Panc1 (cell line): ENCODE measurements around the gene OR6N1. TPM values are rescaled to one million over a fixed set of nuclear protein-coding genes. Genes with fewer than 3 reads are reported as not detected.

Experiments
- ATAC-seq: fragments of 200-7000 bp; cut with Tn5 transposase; 2 replicates; pipeline ENCODE4 v1.9.1; 2020; ENCODE audit warnings: mild to moderate bottlenecking, moderate library complexity
- BruUV-seq: library from RNA; stranded (reverse); fragments of 400-500 nt; replicated peaks from 2 replicates; lab custom pipeline; 2021; lab: Mats Ljungman, UMichigan
- CTCF ChIA-PET: fragments of 300-600 bp; sonication (Branson Sonifier 250); formaldehyde crosslinking; loops from one replicate; lab custom pipeline; 2022; ENCODE audit warnings: antibody characterized with exemption; lab: Charles Lee
- POLR2A ChIA-PET: fragments of 300-600 bp; sonication (Branson Sonifier 250); formaldehyde crosslinking; loops from one replicate; lab custom pipeline; 2022; ENCODE audit warnings: antibody characterized with exemption; lab: Charles Lee
- DNase-seq: peaks from one replicate; pipeline ENCODE4 v3.0.0-alpha.2; 2010; ENCODE audit warnings: low read depth, low spot score
- H3K27ac ChIP-seq: 2 replicates; pipeline ENCODE4 v1.5.1; 2011; ENCODE audit warnings: mild to moderate bottlenecking, low read length, inconsistent platforms
- H3K27me3 ChIP-seq: fragments of 200-500 bp; sonication (Bioruptor generic); 2 replicates; pipeline ENCODE4 v1.6.0; 2014; ENCODE audit warnings: low read length, inconsistent platforms; ENCODE audit not compliant: control insufficient read depth, insufficient read depth
- H3K36me3 ChIP-seq: fragments of 200-500 bp; sonication (Bioruptor generic); 2 replicates; pipeline ENCODE4 v1.5.1; 2014; ENCODE audit warnings: inconsistent platforms, mild to moderate bottlenecking, low read length, moderate library complexity; ENCODE audit not compliant: control insufficient read depth, insufficient read depth
- H3K4me1 ChIP-seq: 2 replicates; pipeline ENCODE4 v1.5.1; 2011; ENCODE audit warnings: inconsistent platforms, mild to moderate bottlenecking, low read length, moderate library complexity; ENCODE audit not compliant: control insufficient read depth, insufficient read depth
- H3K4me3 ChIP-seq, 2 experiments: 2 replicates each; pipeline ENCODE4 v1.5.1; 2011 to 2012; ENCODE audit warnings: low read depth in 2 of 2, low read length in 2 of 2, mild to moderate bottlenecking in 2 of 2, inconsistent platforms in 1 of 2, moderate library complexity in 1 of 2
- H3K9me3 ChIP-seq: fragments of 200-500 bp; sonication (Bioruptor generic); 2 replicates; pipeline ENCODE4 v1.5.1; 2014; ENCODE audit warnings: low read depth, mild to moderate bottlenecking, inconsistent platforms, low read length, moderate library complexity; ENCODE audit not compliant: control insufficient read depth, insufficient read depth
- CTCF ChIP-seq: fragments of 450-650 bp; IDR thresholded peaks from 2 replicates; pipeline ENCODE4 v1.5.1; 2017; ENCODE audit warnings: mild to moderate bottlenecking
- POLR2AphosphoS5 ChIP-seq: IDR thresholded peaks from 2 replicates; pipeline ENCODE4 v1.6.1; 2012; ENCODE audit warnings: mild to moderate bottlenecking, low read depth, low read length, moderate library complexity
- SIN3A ChIP-seq: IDR thresholded peaks from 2 replicates; pipeline ENCODE4 v1.6.1; 2012; ENCODE audit warnings: low read depth, mild to moderate bottlenecking, low read length, moderate library complexity, borderline replicate concordance; ENCODE audit not compliant: insufficient read depth
- TCF7L2 ChIP-seq: IDR thresholded peaks from 2 replicates; pipeline ENCODE4 v1.6.1; 2011; ENCODE audit warnings: mild to moderate bottlenecking, low read depth, low read length, inconsistent platforms
- in situ Hi-C: cut with HindIII; loops from 2 replicates; pipeline ENCODE4 v1.10.0; 2016; ENCODE audit warnings: low sequenced_read_pairs, low pct_unique_long_range_greater_than_20kb
- intact Hi-C: fragments of 100-400 bp; cut with micrococcal nuclease; formaldehyde crosslinking; loops from one replicate; pipeline ENCODE4 v1.10.0; 2022; ENCODE audit not compliant: unreplicated experiment
- total RNA-seq: library from RNA; stranded (reverse); gene quantifications from one replicate; pipeline ENCODE4 v1.2.1, GENCODE V29; 2021; ENCODE audit not compliant: unreplicated experiment
- TF ChIP-seq, protein P1 (sequence below), 2 experiments: IDR thresholded peaks; 2 replicates each; pipeline ENCODE4 v1.6.1; 2011 to 2012; ENCODE audit warnings: low read depth in 2 of 2, control low read depth in 1 of 2, low read length in 1 of 2, mild to moderate bottlenecking in 1 of 2, moderate library complexity in 1 of 2; ENCODE audit not compliant: insufficient read depth in 1 of 2

The OR6N1 gene
- total RNA-seq, 1 experiment from 2014 or later, result not detected

- no peaks in the 10 kb centered on the region for H3K27me3 ChIP-seq
- H3K36me3 ChIP-seq, result no peaks in the 10 kb centered on the region
- intact Hi-C loops, result no loop called here
- ChIA-PET POLR2A (no interaction called here), CTCF (no interaction called here)
- H3K4me1 ChIP-seq, result no peaks in the 10 kb centered on the region
- no peak overlapping the region for H3K4me3 ChIP-seq
- no TSS peak for BruUV-seq
- no peaks in the 10 kb centered on the region for H3K9me3 ChIP-seq
- TF ChIP-seq POLR2AphosphoS5, result no peak
- TF ChIP-seq, protein P1, sequence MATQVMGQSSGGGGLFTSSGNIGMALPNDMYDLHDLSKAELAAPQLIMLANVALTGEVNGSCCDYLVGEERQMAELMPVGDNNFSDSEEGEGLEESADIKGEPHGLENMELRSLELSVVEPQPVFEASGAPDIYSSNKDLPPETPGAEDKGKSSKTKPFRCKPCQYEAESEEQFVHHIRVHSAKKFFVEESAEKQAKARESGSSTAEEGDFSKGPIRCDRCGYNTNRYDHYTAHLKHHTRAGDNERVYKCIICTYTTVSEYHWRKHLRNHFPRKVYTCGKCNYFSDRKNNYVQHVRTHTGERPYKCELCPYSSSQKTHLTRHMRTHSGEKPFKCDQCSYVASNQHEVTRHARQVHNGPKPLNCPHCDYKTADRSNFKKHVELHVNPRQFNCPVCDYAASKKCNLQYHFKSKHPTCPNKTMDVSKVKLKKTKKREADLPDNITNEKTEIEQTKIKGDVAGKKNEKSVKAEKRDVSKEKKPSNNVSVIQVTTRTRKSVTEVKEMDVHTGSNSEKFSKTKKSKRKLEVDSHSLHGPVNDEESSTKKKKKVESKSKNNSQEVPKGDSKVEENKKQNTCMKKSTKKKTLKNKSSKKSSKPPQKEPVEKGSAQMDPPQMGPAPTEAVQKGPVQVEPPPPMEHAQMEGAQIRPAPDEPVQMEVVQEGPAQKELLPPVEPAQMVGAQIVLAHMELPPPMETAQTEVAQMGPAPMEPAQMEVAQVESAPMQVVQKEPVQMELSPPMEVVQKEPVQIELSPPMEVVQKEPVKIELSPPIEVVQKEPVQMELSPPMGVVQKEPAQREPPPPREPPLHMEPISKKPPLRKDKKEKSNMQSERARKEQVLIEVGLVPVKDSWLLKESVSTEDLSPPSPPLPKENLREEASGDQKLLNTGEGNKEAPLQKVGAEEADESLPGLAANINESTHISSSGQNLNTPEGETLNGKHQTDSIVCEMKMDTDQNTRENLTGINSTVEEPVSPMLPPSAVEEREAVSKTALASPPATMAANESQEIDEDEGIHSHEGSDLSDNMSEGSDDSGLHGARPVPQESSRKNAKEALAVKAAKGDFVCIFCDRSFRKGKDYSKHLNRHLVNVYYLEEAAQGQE (IDR thresholded peaks at IDR 0.05; ENCODE audit: insufficient read depth in 1 of 2, low read depth in 2 of 2, low read length in 1 of 2), result no peak
- TF ChIP-seq TCF7L2, result no peak
- TF ChIP-seq CTCF, result no peak
- no peak for TF ChIP-seq SIN3A
- DNase-seq (no peak), ATAC-seq (no peak)
- in situ Hi-C loops, result no loop called here
- no peak overlapping the region for H3K27ac ChIP-seq
Measured at GRCh38 chr1:158810311-158810710, 38.3 kb upstream of the OR6N1 start.

DNA sequence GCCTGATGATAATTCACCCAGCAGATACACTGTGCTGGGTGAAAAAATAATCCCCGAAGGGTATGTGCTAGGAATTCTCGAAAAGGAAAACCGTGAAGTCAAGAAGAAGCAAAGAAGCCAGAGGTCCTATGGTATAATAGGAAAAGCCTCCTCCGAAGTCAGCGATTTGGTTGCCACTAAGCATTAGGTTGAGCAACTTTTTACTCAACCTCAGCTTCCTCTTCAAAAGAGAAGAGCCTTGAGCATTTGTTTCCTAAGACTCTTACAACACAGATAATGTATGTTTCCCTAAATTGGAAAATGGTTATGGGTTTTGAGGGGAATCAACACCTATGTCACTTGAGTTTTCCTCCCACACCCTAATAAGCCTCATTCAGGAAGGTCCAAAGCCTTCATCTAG, 37.9 kb upstream of the OR6N1 start:
- CTCF ChIA-PET, result no interaction called here
- no peak overlapping the region for H3K4me3 ChIP-seq
- H3K9me3 ChIP-seq, result no peaks in the 10 kb centered on the region
- DNase-seq, result no peak
- no peaks in the 10 kb centered on the region for H3K27me3 ChIP-seq
- no peak for ATAC-seq
- TF ChIP-seq, protein P1 (IDR thresholded peaks at IDR 0.05; ENCODE audit: insufficient read depth in 1 of 2, low read depth in 2 of 2, low read length in 1 of 2), result no peak
- TF ChIP-seq SIN3A, result no peak
- no peak for TF ChIP-seq POLR2AphosphoS5
- TF ChIP-seq CTCF, result no peak
- TF ChIP-seq TCF7L2, result no peak
- H3K36me3 ChIP-seq, result no peaks in the 10 kb centered on the region
- no peak overlapping the region for H3K27ac ChIP-seq
- POLR2A ChIA-PET, result no interaction called here
- no peaks in the 10 kb centered on the region for H3K4me1 ChIP-seq
- in situ Hi-C loops, result no loop called here
- intact Hi-C loops, result no loop called here
- no TSS peak for BruUV-seq
